K562 (cell line): ENCODE measurements around the gene PITPNC1. TPM values are rescaled to one million over a fixed set of nuclear protein-coding genes. Genes with fewer than 3 reads are reported as not detected.

Experiments used
- CCAR2 ChIP-seq: fragments of 200-400 bp; formaldehyde crosslinking; IDR thresholded peaks from 2 replicates; pipeline ENCODE4 v1.6.1; 2017; ENCODE audit warnings: mild to moderate bottlenecking, low read depth, low read length
- CHD2 ChIP-seq: IDR thresholded peaks from 2 replicates; pipeline ENCODE4 v1.6.1; 2011; ENCODE audit warnings: low read depth, low read length
- CSDE1 ChIP-seq, 2 experiments: fragments of 450-650 bp; IDR thresholded peaks; 2 replicates each; pipeline ENCODE4 v1.6.1; 2016; ENCODE audit warnings: mild to moderate bottlenecking in 1 of 2
- EWSR1 ChIP-seq: fragments of 450-650 bp; IDR thresholded peaks from 2 replicates; pipeline ENCODE4 v1.6.1; 2018; ENCODE audit warnings: borderline replicate concordance, mild to moderate bottlenecking, low read depth, moderate library complexity; ENCODE audit not compliant: partially characterized antibody
- GABPA ChIP-seq: fragments of 200-800 bp; sonication (Bioruptor generic); conservative IDR thresholded peaks from 2 replicates; pipeline ENCODE4 v1.6.1; 2016; ENCODE audit warnings: low read depth, missing genetic modification characterization, missing compliant biosample characterization
- GABPB2 ChIP-seq: fragments of 250-450 bp; sonication (Bioruptor Pico); conservative IDR thresholded peaks from 2 replicates; pipeline ENCODE4 v1.5.1; 2021; ENCODE audit warnings: mild to moderate bottlenecking
- GTF2A2 ChIP-seq: IDR thresholded peaks from 2 replicates; pipeline ENCODE4 v1.6.1; 2016; ENCODE audit warnings: mild to moderate bottlenecking, missing genetic modification characterization, missing compliant biosample characterization
- HMGXB4 ChIP-seq: sonication (generic); formaldehyde crosslinking; IDR thresholded peaks from 2 replicates; pipeline ENCODE4 v1.8.1; 2023; ENCODE audit warnings: mild to moderate bottlenecking, missing genetic modification reagents
- KLF1 ChIP-seq: fragments of 450-650 bp; IDR thresholded peaks from 2 replicates; pipeline ENCODE4 v1.6.1; 2016; ENCODE audit warnings: missing genetic modification characterization, missing compliant biosample characterization
- MTA2 ChIP-seq: fragments of 450-650 bp; IDR thresholded peaks from 2 replicates; pipeline ENCODE4 v1.6.1; 2016; ENCODE audit warnings: low read depth
- MYBL2 ChIP-seq, 2 experiments: fragments of 450-650 bp in 1 of 2; sonication (generic) in 1 of 2; formaldehyde crosslinking in 1 of 2; IDR thresholded peaks; 2 replicates each; pipeline versions ENCODE4 v1.6.1 to v1.8.1; 2017 to 2022; ENCODE audit warnings: borderline replicate concordance in 1 of 2, inconsistent platforms in 1 of 2, low read depth in 1 of 2, mild to moderate bottlenecking in 1 of 2, missing genetic modification reagents in 1 of 2, moderate library complexity in 1 of 2
- NFRKB ChIP-seq: fragments of 450-650 bp; IDR thresholded peaks from 2 replicates; pipeline ENCODE4 v1.6.1; 2016; ENCODE audit warnings: low read depth
- NR2C2 ChIP-seq, 2 experiments: fragments of 200-800 bp in 1 of 2; sonication (Bioruptor generic) in 1 of 2; sonication (generic) in 1 of 2; formaldehyde crosslinking in 1 of 2; IDR thresholded peaks; 2 replicates each; pipeline versions ENCODE4 v1.6.1 to v1.8.0; 2016 to 2022; ENCODE audit warnings: mild to moderate bottlenecking in 1 of 2, missing compliant biosample characterization in 1 of 2, missing genetic modification characterization in 1 of 2, missing genetic modification reagents in 1 of 2
- OTX1 ChIP-seq: fragments of 450-650 bp; formaldehyde crosslinking; IDR thresholded peaks from 2 replicates; pipeline ENCODE4 v1.4.0; 2022; ENCODE audit warnings: mild to moderate bottlenecking
- POLR2AphosphoS2 ChIP-seq: IDR thresholded peaks from 2 replicates; pipeline ENCODE4 v1.6.1; 2012; ENCODE audit warnings: low read length, improper control_type of control experiment
- RBM34 ChIP-seq: fragments of 200-400 bp; formaldehyde crosslinking; IDR thresholded peaks from 2 replicates; pipeline ENCODE4 v1.6.1; 2018; ENCODE audit warnings: low read length, borderline replicate concordance; ENCODE audit not compliant: insufficient read depth
- ZKSCAN8 ChIP-seq: fragments of 200-800 bp; sonication (Bioruptor generic); IDR thresholded peaks from 2 replicates; pipeline ENCODE4 v1.6.1; 2016; ENCODE audit warnings: missing genetic modification characterization, missing compliant biosample characterization
- ZNF140 ChIP-seq: fragments of 250-450 bp; sonication (Bioruptor Pico); IDR thresholded peaks from 2 replicates; pipeline ENCODE4 v1.8.0; 2021; ENCODE audit warnings: moderate library complexity, mild to moderate bottlenecking, inconsistent platforms
- ZNF395 ChIP-seq: fragments of 200-800 bp; sonication (Bioruptor generic); IDR thresholded peaks from 2 replicates; pipeline ENCODE4 v1.6.1; 2017; ENCODE audit warnings: missing genetic modification characterization, missing compliant biosample characterization
- ZNF589 ChIP-seq: fragments of 200-800 bp; sonication (Bioruptor generic); IDR thresholded peaks from 2 replicates; pipeline ENCODE4 v1.6.1; 2016; ENCODE audit warnings: low read depth, missing genetic modification characterization, missing compliant biosample characterization
- polyA plus RNA-seq, 8 experiments: library from polyadenylated mRNA; depleted of rRNA in 4 of 8; stranded (reverse) in 5 of 8; unstranded in 3 of 8; fragments of >200 nt; fragmentation: Nextera tagmentation in 2 of 8; fragmentation: Illumina TruSeq in 1 of 8; extraction: Ambion mirVana in 2 of 8; extraction: Trizol in 1 of 8; gene quantifications; 2 replicates each; pipeline versions ENCODE4 v1.2.1 to v1.2.3, GENCODE V29; 2011 to 2014; ENCODE audit warnings: inconsistent platforms in 1 of 8, missing spikeins in 1 of 8
- total RNA-seq, 7 experiments: library from RNA; depleted of rRNA in 6 of 7; stranded (reverse); fragments of >200 nt in 6 of 7; fragmentation: Illumina TruSeq in 2 of 7; extraction: Trizol in 2 of 7; gene quantifications; 2 replicates each; pipeline versions ENCODE4 v1.2.1 to v1.2.3, GENCODE V29; 2011 to 2021; ENCODE audit warnings: low replicate concordance in 1 of 7

Gene PITPNC1
- total and polyA plus RNA-seq, 9 of the 15 experiments (the other 6 are each of a cell fraction or from before 2014, with no cell fraction given) = 0.11 to 1.1 (median 0.65) TPM

DNA sequence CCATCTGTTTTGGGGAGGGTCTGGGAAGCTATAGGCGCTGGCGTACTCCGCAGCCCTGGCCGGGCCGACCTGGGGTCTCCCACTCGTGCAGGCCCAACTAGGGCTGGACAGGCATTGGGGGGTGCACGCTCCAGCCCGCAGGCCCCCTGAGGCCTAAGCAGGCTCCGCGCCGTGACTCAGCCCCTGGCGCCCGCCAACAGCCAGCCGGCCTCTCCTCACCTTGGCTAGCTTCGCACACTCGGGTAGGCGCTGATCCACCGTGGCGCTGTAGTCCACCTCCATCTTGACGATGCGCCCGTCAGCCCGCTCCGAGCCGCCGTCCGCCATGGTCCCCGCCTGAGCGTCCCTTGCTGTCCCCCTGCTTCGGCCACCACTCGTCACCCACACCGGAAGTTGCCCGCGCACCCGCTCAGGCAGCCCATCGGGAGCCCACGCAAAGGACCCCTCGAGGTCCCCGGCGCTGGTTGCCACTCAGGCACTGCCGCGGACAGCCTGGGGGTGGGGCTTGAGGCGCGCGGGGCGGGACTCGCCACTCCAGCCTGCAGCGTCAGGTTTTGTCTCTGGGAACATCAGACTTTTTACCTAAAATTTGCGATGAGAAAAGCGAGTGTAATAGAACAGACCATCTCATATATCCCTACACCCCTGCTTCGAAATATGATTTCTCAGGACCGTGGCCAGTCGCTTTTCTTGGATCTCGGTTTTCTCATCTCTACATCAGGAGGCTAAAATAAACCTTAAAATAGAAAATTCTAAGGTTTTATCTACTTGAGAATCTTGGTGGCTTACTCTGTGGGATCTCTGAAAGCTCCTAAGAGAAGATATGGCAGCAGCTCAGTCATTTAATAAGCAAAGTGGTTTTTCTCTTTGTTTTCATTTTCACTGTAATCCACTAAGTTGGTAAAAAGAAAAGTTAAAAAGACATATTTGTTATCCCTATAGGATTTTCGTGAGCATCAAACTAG is 10.6 kb upstream of the PITPNC1 start, which contains the start of gene PSMD12 (continued):
- TF ChIP-seq MYBL2 (IDR thresholded peaks at IDR 0.05; ENCODE audit: low read depth) (no peak), MYBL2 (CRISPR knock-in tag; IDR thresholded peaks at IDR 0.05; ENCODE audit: borderline replicate concordance) (no peak), CSDE1 (IDR thresholded peaks at IDR 0.05) (no peak), ZNF589 (CRISPR knock-in tag) (no peak), GABPB2 (CRISPR knock-in tag) (no peak), OTX1 (no peak), ZNF140 (CRISPR knock-in tag) (no peak), NR2C2 (CRISPR knock-in tag; IDR thresholded peaks at IDR 0.05) (no peak; the same call in 1 of the 2 replicates), NR2C2 (tag; IDR thresholded peaks at IDR 0.05) (no peak), GABPA (tag) (peak; percentile 95), CCAR2 (no peak), RBM34 (no peak), CHD2 (no peak), NFRKB (peak; percentile 83), ZNF395 (CRISPR knock-in tag) (no peak), GTF2A2 (tag) (peak; percentile 56), HMGXB4 (CRISPR knock-in tag) (peak; percentile 85; the same call in 1 of the 2 replicates), POLR2AphosphoS2 (no peak; the same call in 1 of the 2 replicates), EWSR1 (no peak), KLF1 (peak; percentile 89), ZKSCAN8 (CRISPR knock-in tag) (no peak), MTA2 (no peak)
